GM21723 (cell line): ENCODE measurements around the gene SNRNP35.
"Not testable (repeated sequence)": the region's sequence is repeated elsewhere in the genome, so short reads cannot be mapped to it uniquely, and the experiment has no call there.

Experiments
- ATAC-seq: cut with Tn5 transposase; IDR thresholded peaks from one replicate; pipeline ENCODE4 v1.9.1; 2021; ENCODE audit warnings: mild to moderate bottlenecking, moderate library complexity; ENCODE audit not compliant: unreplicated experiment

Gene SNRNP35, protein sequence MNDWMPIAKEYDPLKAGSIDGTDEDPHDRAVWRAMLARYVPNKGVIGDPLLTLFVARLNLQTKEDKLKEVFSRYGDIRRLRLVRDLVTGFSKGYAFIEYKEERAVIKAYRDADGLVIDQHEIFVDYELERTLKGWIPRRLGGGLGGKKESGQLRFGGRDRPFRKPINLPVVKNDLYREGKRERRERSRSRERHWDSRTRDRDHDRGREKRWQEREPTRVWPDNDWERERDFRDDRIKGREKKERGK

DNA sequence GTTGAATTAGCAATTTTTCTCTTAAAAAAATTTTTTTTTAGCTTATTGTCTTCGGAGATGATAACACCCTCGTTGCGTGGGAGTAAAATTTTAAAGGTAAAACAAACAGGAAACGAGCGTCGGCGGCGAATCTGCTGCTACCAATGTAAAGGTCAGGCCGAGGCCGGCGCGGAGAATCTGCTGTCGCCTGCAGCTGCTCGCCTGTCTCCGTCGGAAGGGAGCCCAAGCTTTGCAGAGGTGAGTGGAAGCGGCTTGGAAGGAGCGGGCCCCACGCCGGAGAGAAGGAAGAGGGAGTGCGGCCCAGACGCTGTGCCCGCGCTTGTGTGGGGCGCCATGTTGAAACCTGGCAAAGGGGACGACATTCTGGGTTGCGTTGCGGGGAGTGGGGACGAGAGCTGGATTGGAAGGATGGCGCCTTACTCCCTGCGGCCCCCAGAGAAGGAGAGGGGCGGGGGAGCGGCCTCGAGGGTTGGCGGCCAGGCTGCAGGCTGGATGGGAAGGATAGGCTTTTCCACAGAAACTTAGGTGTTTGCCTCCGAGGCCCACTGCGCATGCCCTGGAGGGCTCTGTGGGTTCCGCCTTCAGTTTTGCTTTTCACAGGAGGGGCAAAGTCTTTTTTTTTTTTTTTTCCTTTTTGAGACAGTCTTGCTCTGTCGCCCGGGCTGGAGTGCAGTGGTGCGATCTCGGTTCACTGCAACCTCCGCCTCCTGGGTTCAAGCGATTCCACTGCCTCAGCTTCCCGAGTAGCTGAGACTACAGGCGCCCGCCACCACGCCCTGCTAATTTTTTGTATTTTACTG is at the start of gene SNRNP35:
TSS of gene SNRNP35 (plus strand) at position 160 of the 800 bp plus-strand sequence. CDS start 7,402 bp downstream, outside the sequence.
- ATAC-seq = peak; percentile 65

DNA sequence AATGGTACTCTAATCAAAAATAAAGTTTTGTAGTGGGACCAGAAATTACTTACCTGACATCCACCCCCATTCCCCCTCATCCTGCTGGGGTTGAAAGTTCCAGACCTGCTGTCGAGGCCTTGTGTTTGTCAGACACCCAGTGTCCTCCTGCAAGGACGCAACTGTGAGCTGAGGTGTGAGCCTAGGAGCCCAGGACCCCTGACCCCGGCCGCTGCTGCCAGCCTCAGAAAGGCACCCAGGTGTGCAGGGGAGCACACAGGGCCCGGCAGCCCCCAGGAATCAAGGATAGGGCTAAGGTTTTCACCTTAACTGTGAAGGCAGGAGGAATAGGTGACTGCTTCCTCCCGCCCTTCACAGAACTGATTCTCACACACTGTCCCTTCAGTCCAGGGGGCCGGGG is 49.3 kb upstream of the SNRNP35 start:
- not testable (repeated sequence) for ATAC-seq

DNA sequence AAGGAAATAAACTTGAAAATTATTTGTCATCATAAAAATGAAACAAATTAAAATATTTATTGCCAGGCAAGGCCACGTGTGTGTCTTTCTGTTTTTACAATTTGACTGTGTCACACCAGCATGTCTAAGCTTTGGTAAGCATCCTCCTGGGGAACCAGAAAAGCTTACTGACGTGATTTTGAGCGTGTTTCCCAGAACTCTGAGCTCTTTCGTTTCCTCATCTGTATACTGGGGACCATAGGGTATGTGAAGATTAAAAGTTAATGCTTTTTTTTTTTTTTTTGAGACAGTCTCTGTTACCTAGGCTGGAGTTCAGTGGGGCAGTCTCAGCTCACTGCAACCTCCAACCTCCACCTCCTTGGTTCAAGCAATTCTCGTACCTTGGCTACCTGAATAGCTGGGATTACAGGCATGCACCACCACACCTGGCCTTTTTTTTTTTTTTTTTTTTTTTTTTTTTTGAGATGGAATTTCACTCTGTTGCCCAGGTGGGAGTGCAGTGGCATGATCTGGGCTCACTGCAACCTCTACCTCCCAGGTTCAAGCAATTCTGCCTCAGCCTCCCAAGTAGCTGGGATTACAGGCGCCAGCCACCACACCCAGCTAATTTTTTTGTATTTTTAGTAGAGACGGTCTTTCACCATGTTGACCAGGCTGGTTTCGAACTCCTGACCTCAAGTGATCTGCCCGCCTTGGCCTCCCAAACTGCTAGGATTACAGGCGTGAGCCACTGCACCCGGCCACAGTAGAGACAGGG is 48.5 kb upstream of the SNRNP35 start:
- ATAC-seq = peak; percentile 49

DNA sequence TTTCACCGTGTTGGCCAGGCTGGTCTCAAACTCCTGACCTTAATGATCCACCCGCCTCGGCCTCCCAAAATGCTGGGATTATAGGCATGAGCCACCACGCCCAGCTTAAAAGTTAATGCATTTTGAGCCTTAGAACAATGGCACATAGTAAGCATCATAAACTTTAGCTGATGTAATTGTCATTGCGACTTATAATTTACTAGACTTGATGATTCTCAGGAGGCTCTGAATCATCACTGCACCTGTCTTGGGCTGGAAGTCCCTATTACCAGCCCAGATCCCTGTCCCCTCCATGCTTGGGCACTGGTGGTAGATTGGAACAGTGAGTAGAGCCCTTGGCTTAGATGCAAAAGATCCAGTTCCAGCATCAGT is 47.9 kb upstream of the SNRNP35 start:
- ATAC-seq = no peak

DNA sequence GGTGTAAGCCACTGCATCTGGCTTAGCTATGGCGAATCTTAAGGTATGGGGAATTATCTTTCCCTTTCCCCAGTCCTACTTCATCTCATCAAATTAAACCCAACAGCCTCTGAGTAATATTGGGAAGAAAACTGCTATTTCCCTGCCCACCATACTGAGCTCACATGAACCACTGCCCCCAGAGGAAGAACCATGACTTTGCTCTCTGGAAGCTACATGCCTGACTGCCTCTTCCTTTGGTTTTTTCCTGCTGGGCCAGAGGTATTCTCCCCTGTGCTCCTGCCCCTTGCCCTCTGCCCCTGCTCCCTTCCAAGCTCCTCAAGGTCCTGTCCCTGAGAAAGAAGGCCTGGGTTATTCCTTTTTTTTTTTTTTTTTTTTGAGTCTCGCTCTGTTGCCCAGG is 36.6 kb upstream of the SNRNP35 start:
- no peak for ATAC-seq

DNA sequence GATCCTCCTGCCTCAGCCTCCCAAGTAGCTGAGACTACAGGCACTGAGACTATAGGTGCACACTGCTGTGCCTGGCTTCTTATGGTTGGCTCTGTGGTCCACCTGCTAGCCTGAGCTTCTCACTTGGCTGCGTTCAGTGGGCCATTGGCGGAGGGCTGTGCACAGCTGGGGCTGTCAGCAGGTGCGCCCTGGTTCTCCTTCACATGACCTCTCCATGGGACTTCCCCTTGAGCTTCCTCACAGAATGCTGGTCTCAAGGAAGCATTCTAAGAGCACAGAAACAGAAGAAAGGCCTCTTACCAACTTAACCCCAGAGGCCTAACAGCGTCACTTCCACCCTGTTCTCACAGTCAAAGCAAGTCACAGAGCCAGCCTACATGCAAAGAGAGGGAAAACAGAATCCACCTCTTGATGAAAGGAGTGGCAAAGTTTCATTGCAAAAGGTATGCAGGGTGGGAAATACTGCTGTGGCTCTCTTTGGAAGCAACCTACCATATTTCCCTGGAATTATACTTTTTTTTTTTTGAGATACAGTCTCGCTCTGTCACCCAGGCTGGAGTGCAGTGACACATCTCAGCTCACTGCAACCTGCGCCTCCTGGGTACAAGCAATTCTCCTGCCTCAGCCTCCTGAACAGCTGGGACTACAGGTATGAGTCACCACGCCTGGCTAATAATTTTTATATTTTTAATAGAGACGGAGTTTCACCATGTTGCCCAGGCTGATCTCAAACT is 30.7 kb upstream of the SNRNP35 start:
- ATAC-seq = peak; percentile 88

DNA sequence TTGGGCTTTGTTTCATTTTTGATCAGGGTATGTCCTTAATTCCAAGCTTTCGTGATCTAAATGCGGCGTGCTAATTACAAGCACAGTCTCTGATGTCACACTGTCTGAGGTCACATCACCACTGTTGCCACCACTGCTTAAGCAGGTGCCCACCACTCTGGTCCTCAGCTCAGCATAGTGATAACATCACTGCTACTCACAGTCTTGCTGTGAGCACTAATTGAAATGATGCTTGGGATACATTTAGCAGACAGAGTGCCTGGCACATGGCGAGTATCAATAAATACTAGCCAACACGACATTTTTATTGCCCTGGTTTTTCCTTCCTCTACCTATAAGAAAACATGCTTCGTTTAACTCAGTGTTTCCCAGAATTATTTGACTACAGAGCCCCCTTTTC is 29.3 kb upstream of the SNRNP35 start:
- no peak for ATAC-seq

DNA sequence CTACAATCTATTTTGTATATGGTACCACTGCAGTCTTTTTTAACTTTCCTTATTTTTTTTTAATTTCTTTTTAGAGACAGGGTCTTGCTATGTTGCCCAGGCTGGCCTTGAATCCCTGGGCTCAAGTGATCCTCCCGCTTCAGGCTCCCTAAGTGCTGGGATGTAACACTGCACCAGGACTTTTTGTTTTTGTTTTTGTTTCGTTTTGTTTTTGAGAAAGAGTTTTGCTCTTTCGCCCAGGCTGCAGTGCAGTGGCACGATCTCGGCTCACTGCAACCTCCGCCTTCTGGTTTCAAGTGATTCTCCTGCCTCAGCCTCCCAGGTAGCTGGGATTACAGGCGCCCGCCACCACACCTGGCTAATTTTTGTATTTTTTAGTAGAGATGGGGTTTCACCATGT is 28.8 kb upstream of the SNRNP35 start:
- not testable (repeated sequence) for ATAC-seq

DNA sequence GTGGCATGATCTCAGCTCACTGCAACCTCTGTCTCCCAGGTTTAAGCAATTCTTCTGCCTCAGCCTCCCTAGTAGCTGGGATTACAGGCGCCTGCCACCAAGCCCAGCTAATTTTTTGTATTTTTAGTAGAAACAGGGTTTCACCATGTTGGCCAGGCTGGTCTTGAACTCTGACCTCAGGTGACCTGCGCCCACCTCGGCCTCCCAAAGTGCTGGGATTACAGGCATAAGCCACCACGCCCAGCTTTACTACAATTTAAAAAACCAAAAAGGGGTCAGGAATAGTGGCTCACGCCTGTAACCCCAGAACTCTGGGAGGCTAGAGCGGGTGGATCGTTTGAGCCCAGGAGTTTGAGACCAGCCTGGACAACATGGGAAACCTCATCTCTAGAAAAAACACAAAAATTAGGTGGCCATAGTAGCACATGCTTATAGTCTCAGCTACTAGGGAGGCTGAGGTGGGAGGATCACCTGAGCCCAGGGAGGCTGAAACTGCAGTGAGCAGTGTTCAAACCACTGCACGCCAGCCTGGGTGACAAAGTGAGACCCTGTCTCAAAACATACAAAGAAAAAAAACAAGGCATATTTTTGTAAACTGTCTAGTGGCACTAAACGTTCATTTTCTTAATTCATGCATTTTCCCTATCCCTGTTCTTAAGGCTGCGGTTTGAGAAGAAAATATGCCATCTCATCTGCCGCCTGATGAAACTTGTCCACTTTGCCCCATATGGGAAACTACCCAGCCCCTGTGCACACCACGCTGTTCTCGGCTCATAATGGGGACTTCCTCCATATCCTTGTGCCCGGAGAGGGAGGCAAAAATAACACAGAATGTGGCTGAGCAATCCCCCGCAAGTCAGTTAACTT is 25.8 kb upstream of the SNRNP35 start:
- ATAC-seq = not testable (repeated sequence)

DNA sequence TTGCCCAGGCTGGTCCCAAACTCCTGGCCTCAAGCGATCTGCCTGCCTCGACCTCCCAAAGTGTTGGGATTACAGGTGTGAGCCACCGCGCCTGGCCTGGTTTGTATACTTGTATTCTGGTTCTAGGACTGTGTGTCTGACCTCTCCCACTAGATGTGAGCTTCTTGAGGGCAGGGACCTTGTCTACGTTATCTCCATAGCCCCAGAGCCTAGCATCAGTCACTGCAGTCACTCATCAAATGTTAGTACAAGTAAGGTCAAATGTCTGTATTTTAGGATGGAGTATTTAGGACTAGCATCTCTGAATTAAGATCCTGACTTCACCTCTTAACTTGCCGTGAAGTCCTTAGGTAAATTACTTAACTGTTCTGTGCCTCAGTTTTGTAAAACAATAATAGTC is 24.3 kb upstream of the SNRNP35 start:
- ATAC-seq = no peak

DNA sequence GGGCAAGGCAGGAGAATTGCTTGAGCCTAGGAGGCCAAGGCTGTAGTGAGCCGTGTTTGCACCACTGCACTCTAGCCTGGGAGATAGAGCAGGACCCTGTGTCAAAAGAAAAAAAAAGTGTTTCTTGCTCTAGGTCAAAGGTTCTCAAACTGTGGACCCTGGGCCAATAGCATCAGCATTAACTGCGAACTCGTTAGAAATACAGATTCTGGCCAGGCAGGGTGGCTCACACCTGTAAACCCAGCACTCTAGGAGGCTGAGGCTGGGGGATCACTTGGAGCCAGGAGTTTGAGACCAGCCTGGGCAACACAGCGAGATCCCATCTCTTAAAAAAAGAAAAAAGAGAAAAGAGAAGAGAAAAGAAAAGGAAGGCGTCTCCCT is 22.3 kb upstream of the SNRNP35 start:
- no peak for ATAC-seq

DNA sequence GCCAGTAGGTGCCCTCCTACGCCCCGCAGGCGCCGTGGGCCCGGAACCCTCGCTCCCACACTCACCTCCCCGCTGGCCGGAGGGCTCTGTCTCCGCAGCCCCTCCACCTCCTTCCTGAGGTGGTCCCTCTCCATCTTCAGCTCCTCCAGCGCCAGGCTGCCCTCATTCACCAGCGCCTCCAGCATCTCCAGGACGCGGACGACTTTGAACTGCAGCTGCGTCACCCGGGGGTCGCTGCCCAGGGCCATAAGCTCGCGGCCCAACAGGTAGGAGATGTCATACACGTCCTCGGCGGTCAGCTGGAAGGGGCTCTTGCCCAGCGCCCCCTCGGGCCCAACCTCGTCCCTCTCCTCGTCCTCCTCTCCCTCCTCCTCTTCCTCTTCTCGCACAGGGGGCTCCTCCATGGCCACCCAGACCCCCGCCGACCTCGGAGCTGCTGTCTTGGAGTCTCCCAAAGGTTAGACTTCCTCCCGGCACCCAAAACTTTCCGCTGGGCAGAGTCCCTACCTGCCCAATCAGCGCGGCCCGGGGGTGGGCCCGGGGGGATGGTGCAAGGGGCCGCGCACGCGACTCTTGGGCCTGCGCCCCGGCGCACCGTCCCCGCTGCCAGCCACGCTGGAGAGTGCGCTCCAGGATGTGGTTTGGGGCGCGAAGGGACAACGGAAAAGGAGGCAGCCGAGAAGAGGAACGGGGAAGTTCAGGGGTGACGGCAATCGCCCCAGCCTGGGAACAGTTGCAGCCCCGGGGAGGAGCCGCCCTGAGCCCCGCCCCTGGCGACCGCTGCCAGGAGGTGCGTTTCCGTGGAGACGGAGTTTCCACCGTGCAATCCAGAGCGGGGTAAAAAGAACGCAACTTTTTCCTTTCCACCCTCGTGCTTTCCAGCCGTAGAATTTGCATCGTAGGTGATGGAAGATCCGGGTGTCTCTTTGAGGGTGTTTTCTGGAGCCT is 21.6 kb upstream of the SNRNP35 start, which contains the start of gene RILPL2:
TSS of gene RILPL2 (minus strand) at position 668 of the 948 bp plus-strand sequence. CDS start at position 404, 264 bp downstream.
- ATAC-seq = peak; percentile 75

DNA sequence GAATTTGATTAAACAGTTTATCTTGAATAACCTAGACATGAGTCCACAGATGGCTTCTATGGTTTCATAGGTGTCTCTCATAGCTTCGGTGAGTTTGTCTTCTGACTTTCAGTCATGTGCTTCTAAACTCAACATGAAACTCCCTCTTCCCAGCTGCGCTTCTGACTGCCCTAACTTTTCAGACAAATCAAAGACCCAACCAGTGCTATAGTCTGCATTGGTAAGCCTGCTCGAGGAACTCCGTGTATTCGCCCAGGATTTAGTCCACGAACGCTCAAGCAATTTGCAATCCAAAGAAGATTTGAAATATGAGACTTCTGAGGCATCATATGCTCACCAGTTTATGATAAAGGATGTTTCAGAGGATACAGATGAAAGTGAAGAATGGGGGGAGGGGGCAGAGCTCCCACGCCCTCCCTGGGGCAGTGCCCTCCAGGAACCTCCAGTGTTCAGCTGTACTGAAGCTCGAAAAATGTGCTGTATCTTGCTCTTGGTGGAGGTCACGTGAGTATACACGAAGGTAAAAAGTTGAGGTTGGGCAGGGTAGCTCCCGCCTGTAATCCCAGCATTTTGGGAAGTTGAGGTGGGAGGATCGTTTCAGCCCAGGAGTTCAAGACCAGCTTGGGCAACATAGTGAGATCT is 16.3 kb upstream of the SNRNP35 start:
- peak; percentile 61 for ATAC-seq

DNA sequence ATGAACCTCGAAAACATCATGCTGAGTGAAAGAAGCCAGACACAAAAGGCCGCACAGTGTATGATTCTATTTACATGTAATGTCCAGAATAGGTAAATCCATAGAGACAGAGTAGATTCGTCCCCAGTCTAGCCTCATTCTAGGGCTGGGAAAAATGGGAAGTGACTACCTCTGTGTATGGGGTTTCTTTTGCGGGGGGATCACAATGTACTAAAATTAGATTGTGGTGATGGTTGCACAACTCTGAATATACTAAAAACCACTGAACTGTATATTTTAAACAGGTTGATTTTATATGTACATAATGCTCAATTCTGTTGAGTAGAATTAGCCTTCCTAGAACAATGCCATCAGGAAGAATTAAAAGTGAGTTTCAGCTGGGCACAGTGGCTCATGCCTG is 15.2 kb upstream of the SNRNP35 start:
- no peak for ATAC-seq

DNA sequence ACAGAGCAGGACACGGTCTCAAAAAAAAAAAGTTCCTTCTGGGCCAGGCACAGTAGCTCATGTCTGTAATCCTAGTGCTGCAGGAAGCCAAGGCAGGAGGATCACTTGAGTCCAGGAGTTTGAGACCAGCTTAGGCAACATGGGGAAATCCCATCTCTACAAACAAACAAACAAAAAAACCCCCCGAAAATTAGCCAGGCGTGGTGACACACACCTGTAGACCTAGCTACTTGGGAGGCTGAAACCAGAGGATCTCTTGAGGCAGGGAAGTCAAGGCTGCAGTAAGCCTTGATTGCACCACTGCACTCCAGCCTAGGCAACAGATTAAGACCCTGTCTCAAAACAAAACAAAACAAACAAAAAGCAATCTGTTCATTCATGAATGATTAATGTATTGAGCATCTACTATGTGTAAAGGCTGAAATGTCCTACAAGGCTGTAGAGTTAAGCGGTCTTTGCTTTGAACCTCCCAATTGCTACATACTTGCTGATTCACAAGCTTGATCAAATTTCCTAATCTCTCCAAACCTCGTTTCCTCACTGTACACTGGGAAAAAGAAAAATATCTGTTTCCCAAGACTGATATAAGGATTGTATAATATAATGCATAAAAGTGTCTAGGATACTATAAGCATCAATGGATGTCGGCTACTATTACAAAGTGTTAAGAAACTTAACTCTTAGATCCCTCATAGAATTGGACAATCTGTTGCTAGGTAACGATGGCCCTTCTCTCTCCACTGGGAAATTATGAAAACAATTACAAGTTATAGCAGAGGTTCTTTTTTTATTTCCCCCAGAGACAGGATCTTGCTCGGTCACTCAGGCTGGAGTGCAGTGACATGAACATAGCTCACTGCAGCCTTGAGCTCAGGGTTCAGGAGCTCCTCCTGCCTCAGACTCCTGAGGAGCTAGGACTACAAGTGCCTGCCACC is 13.6 kb upstream of the SNRNP35 start:
- no peak for ATAC-seq

DNA sequence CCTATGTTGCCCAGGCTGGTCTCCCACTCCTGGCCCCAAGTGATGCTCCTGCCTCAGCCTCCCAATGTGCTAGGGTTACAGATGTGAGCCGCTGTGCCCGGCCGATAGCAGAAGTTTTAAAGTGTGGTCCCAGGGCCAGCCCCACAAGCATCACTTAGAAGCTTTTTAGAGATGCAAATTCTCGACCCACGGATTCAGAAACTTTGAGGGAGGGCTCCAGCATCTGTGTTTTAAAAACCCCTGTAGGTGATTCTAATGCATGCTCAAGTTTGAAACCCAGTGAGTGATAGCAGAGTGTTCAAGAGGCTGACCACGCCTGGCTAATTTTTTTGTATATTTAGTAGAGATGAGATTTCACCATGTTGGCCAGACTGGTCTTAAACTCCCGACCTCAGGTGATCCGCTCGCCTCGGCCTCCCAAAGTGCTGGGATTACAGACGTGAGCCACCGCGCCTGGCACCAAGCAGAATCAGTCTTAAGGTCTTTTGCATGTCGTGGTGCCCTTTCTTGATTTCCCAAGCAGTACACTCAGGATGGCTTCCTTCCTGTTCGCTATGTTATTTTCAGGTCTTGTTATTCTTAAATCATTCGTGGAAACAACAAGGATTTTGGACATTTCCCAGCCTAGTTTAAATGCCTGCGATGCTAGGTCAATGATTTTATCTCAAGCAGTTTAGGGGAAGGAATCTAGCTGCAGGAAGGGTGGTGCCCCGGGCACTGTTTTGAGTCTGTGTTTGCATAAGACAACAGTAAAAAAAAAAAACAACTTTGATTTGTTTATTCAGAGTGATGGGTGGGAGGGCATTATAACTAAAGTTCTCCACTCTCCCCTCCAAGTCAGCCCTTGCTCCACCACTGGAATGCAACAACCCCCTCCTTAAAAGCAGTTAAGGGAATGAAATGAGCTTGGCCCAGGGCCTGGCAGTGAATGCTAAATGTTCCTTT is 12.3 kb upstream of the SNRNP35 start:
- ATAC-seq = no peak
